Measurements from ENCODE around the gene CPED1.

The CPED1 gene

GRCh38 chr7:121297843-121298242 is 309.3 kb downstream of the CPED1 start:
- FAIRE-seq (no peak), DNase-seq (ENCODE audit: insufficient read length, low spot score) (no peak)
- TF ChIP-seq, protein P1, sequence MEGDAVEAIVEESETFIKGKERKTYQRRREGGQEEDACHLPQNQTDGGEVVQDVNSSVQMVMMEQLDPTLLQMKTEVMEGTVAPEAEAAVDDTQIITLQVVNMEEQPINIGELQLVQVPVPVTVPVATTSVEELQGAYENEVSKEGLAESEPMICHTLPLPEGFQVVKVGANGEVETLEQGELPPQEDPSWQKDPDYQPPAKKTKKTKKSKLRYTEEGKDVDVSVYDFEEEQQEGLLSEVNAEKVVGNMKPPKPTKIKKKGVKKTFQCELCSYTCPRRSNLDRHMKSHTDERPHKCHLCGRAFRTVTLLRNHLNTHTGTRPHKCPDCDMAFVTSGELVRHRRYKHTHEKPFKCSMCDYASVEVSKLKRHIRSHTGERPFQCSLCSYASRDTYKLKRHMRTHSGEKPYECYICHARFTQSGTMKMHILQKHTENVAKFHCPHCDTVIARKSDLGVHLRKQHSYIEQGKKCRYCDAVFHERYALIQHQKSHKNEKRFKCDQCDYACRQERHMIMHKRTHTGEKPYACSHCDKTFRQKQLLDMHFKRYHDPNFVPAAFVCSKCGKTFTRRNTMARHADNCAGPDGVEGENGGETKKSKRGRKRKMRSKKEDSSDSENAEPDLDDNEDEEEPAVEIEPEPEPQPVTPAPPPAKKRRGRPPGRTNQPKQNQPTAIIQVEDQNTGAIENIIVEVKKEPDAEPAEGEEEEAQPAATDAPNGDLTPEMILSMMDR (IDR thresholded peaks at IDR 0.05; ENCODE audit: insufficient read depth, missing control alignments) = no peak

- no peak for FAIRE-seq
Observed at GRCh38 chr7:121298831-121299239, 310.3 kb downstream of the CPED1 start.

DNA sequence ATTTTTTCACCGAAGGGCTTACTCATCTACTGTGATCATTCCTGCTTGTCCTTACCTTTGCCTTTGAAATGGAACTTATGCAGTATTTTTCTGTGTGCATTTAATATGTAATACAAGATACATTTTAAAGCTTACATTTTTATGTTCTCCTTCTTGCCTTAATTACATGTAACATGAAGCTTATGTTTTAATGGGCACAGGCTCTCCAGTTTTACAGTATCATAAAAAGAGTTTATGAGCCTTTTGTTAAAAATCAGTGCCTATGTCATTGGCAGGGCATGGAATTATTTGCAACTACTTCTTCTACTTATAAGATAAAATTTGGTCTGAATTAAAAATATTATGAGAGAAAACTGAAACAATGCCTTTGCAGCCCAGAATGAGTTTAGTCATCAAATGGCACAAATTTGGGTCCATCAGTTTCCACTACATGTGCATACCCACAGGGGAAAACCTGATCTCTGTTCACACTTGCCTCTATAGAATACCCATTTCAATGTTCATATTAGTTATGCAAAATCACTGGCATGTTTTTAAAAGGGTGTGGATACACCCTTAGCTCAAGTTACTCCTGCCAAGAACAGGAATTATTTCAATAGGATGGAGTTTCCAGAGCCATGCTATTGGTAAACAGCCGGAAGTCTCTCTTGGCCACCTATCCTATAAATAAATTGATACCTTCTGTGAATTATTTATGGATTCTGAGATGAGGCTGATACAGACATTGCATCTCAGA is 312.3 kb downstream of the CPED1 start:
- FAIRE-seq = no peak
- TF ChIP-seq, protein P1 (IDR thresholded peaks at IDR 0.05; ENCODE audit: insufficient read depth, missing control alignments) = no peak
- DNase-seq (ENCODE audit: insufficient read length, low spot score) = no peak

More at GRCh38 chr7:121298831-121299239, 310.3 kb downstream of the CPED1 start:
- no peak for DNase-seq (ENCODE audit: insufficient read length, low spot score)
- TF ChIP-seq, protein P1 (IDR thresholded peaks at IDR 0.05; ENCODE audit: insufficient read depth, missing control alignments) = no peak

DNA sequence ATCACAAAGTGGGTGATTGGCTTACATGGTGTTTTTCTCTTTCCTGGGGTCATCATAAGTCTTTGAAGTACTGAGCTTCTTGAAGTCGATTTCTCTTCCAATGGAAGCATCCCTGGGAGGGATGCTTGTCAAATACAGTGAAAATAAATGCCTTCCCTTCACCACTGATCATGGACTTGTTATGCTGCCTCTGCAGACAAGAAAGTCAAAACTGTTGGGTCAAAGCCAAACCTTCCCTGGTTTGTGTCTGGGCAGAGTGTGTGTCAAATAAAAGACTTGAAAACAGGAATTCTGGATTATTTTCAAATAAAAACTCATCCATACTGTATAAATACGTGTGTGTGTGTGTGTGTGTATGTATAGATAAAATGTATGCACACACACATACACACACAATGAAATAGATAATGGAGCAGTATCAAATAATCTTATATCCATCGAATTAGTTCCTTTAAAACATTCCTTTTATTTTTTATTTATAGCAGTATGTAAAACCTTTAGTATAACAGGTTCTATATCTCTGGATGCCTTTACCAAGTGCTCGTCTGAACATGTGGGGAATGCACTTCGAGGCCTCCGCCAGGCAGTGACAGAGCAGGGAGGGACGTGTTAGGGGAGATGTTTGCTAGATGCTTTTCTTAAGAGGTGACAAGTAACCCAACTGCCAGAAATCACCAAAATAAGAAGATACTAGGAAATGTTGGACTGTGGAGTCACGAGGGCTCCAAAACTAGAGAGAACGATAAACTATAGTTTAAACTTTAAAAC is 313.1 kb downstream of the CPED1 start:
- TF ChIP-seq, protein P1 (IDR thresholded peaks at IDR 0.05; ENCODE audit: insufficient read depth, missing control alignments) = no peak
- no peak for DNase-seq (ENCODE audit: insufficient read length, low spot score)
- no peak for FAIRE-seq

DNA sequence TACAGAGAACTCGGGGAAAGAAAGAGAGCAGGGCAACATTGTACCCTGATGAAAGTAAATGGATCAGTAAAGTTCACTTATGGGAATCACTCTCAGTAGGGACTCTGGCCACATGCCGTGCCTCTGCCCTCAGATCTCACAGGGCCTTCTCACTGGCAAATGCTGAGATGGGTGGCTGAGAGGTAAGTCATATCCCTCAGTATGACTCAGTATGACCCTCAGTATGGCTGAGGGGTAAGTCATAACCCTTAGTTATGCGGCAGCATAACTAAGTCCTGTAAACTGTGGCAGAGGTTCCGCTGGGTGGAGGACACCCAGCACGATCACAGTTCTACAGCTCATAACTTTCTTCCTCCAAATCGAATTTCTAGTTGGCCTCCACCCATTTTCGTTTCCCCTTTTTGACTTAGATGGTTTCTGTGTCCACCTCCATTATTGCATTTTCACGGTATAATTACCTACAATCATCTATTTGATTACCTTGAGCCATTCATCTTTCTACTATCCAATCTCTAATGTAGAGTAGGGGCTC is 313.8 kb downstream of the CPED1 start:
- FAIRE-seq = no peak
- TF ChIP-seq, protein P1 (IDR thresholded peaks at IDR 0.05; ENCODE audit: insufficient read depth, missing control alignments) = no peak
- DNase-seq (ENCODE audit: insufficient read length, low spot score) = no peak

- TF ChIP-seq, protein P1 (IDR thresholded peaks at IDR 0.05; ENCODE audit: insufficient read depth, missing control alignments) = no peak
- DNase-seq (ENCODE audit: insufficient read length, low spot score) (no peak), FAIRE-seq (no peak)
Observed at GRCh38 chr7:121303422-121304101, 315.1 kb downstream of the CPED1 start.
